ENCODE data around the gene ZNF584. TPM values are rescaled to one million over a fixed set of nuclear protein-coding genes. Genes with fewer than 3 reads are reported as not detected.
A peak's percentile ranks its signal among the peaks of the same experiment; 100 is the strongest.
"Not testable (repeated sequence)": the region's sequence is repeated elsewhere in the genome, so short reads cannot be mapped to it uniquely, and the experiment has no call there.

The ZNF584 gene
- total RNA-seq, 4 donors from 2014 or later = 10.9 to 17.6 (median 12.6) TPM

DNA sequence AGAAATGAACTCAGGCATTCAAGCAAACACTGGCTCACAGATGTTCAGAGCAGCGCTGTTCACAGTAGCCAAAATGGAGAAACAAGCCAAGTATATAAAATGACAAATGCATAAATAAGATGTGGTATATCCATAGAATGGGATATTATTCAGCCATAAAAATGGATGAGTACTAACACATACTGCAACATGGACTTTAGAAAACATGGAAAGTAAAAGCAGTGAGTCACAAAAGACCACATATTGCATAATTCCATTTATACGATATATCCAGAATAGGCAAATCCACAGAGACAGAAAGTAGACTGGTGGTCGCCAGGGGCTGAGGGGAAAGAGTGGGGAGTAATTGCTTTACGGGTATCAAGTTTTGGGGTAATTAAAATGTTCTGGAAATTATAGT, 34.2 kb upstream of the ZNF584 start:
- Histone ChIP-seq H3K4me1 (peaks cover 0 to 2% (median under 1%) of the 10 kb centered on the region in 3 donors), H3K27ac (no peak overlapping the region), H3K36me3 (no peaks in the 10 kb centered on the region), H3K27me3 (no peaks in the 10 kb centered on the region), H3K4me3 (no peak overlapping the region), H3K9me3 (no peaks in the 10 kb centered on the region)
- ATAC-seq = no peak
- TF ChIP-seq EP300 (IDR thresholded peaks at IDR 0.05) (no peak), POLR2A (IDR thresholded peaks at IDR 0.05) (no peak), POLR2AphosphoS5 (IDR thresholded peaks at IDR 0.05) (no peak), CTCF (IDR thresholded peaks at IDR 0.05) (no peak)
- 82 to 92% methylated on average over 4 of the region's 4 CpGs for WGBS, 2 donors (ENCODE audit: low coverage in 1 of 2)

DNA sequence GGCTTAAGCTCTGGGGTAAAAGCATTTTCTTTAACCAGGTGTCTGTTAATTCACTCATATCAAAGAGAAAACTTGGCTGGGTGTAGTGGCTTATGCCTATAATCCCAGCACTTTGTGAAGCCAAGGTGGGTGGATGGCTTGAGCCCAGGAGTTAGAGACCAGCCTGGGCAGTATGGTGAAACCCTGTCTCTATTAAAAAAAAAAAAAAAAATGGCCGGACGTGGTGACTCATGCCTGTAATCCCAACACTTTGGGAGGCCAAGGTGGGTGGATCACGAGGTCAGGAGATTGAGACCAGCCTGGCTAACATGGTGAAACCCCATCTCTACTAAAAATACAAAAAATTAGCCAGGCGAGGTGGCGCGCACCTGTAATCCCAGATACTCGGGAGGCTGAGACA, 31.7 kb upstream of the ZNF584 start:
- WGBS, 2 donors (ENCODE audit: low coverage in 1 of 2) = 50% methylated on average over 4 of the region's 7 CpGs; no CpG with 5 or more reads in 1 of the 2 donors
- H3K36me3 ChIP-seq, H3K27ac ChIP-seq, H3K4me3 ChIP-seq, H3K9me3 ChIP-seq, H3K27me3 ChIP-seq, ATAC-seq: not testable (repeated sequence)
- peaks cover 0 to 22% (median 15%) of the 10 kb centered on the region in 3 donors for H3K4me1 ChIP-seq

DNA sequence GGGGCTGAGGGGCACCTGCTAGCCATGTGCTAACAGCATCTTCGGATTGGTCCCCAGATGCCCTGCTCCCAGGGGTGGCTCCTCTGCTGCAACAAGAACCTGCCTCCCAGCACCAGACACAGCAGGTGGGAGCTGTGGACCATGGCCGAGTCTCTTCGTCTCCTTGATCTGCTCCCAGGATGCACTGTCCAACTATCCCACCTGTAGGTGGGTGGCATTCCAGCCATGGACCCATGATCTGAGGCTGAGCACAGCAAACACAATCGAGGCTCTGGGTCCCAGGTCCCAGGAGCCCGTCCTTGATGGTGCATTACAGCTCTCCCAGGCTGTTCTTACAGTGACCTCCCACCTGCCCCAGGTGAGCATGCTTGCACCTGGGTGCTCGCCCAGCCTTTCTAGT, 29.2 kb upstream of the ZNF584 start:
- ATAC-seq = no peak
- H3K4me3 ChIP-seq = no peak overlapping the region
- H3K36me3 ChIP-seq = no peaks in the 10 kb centered on the region
- no peaks in the 10 kb centered on the region for H3K27me3 ChIP-seq
- H3K9me3 ChIP-seq = no peaks in the 10 kb centered on the region
- H3K4me1 ChIP-seq = peaks cover 0 to 32% (median 18%) of the 10 kb centered on the region in 3 donors
- TF ChIP-seq POLR2A (IDR thresholded peaks at IDR 0.05) = no peak
- WGBS, 2 donors (ENCODE audit: low coverage in 1 of 2) = no CpG with 5 or more reads among the region's 6 CpGs
- H3K27ac ChIP-seq = no peak overlapping the region

- H3K27me3 ChIP-seq = no peaks in the 10 kb centered on the region
- peak overlapping the region; percentile 49 to 87 for H3K4me3 ChIP-seq
- H3K4me1 ChIP-seq = peaks cover 0 to 37% (median 18%) of the 10 kb centered on the region in 3 donors
- no peak for ATAC-seq
- TF ChIP-seq POLR2A (IDR thresholded peaks at IDR 0.05) (no peak), CTCF (IDR thresholded peaks at IDR 0.05) (no peak), EP300 (IDR thresholded peaks at IDR 0.05) (no peak), POLR2AphosphoS5 (IDR thresholded peaks at IDR 0.05) (no peak)
- peak overlapping the region; percentile 43 to 96 (median 94) for H3K27ac ChIP-seq
- no peaks in the 10 kb centered on the region for H3K9me3 ChIP-seq
- no peaks in the 10 kb centered on the region for H3K36me3 ChIP-seq
- 4 to 10% methylated on average over 9 to 12 of the region's 24 CpGs for WGBS, 2 donors (ENCODE audit: low coverage in 1 of 2)
Measured at GRCh38 chr19:58380037-58380661, 28.3 kb upstream of the ZNF584 start.

DNA sequence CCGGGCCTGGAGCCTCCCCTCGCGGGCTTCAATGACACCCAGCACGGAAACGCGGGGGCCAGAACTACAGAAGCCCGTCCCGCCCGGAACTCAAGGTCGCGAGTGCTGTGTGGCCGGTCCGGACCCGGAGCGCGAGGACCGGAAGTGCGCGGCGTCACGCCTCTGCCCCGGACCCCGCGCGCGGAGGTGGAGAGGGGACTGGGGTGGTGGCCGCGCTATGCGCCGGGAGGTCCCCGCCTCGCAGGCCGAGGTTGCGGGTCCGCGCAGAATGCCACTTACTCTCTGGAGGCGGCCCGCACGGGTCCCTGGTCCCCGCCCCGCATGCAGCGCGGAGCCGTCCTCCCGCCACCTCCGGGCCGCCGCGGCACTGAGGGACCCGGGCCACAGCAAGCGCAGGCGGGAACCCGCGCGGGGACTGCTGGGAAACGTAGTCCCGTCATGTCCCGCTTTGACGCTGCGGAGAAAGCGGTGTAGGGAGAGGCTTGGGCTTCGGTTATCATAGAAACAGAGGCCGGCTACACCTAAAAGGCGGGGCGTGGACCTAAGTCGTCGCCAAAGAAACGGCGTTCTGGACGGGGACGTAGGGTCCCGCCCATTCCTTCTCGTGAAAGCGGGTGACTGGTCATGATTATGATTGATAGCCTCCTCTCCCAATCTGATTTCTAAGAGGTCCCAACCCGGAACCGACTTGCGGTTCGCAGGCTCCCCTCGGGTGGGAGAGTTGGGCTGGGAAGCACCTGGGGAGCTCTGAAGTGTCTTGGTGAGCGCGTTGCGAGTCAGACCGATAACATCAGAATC, 27.6 kb upstream of the ZNF584 start, which contains the start of gene ZNF837:
ZNF837 (minus strand) TSS at position 369 of the 798 bp plus-strand sequence. CDS start 11,698 bp downstream, outside the sequence.
- Histone ChIP-seq H3K9me3 (no peaks in the 10 kb centered on the region), H3K27ac (peak within 1 kb of the TSS; percentile 43 to 96 (median 94)), H3K36me3 (no peaks in the 10 kb centered on the region), H3K27me3 (no peaks in the 10 kb centered on the region), H3K4me1 (peaks cover 0 to 44% (median 23%) of the 10 kb centered on the region in 3 donors), H3K4me3 (peak within 1 kb of the TSS; percentile 49 to 87)
- WGBS, 2 donors (ENCODE audit: low coverage in 1 of 2) = 0% methylated on average over 6 to 17 of the region's 83 CpGs
- ATAC-seq = peak; percentile 97
- TF ChIP-seq EP300 (IDR thresholded peaks at IDR 0.05) (no peak), POLR2A (IDR thresholded peaks at IDR 0.05) (peak; percentile 90 to 92), CTCF (IDR thresholded peaks at IDR 0.05) (peak in 3 of 4 experiments; percentile 23 to 44 (median 27)), POLR2AphosphoS5 (IDR thresholded peaks at IDR 0.05) (peak; percentile 75)
